GM21529 (cell line): ENCODE data around the gene TMC2.
A peak's percentile ranks its signal among the peaks of the same experiment; 100 is the strongest.

Experiments
- ATAC-seq: cut with Tn5 transposase; IDR thresholded peaks from one replicate; pipeline ENCODE4 v1.9.1; 2021; ENCODE audit not compliant: unreplicated experiment

The TMC2 gene

DNA sequence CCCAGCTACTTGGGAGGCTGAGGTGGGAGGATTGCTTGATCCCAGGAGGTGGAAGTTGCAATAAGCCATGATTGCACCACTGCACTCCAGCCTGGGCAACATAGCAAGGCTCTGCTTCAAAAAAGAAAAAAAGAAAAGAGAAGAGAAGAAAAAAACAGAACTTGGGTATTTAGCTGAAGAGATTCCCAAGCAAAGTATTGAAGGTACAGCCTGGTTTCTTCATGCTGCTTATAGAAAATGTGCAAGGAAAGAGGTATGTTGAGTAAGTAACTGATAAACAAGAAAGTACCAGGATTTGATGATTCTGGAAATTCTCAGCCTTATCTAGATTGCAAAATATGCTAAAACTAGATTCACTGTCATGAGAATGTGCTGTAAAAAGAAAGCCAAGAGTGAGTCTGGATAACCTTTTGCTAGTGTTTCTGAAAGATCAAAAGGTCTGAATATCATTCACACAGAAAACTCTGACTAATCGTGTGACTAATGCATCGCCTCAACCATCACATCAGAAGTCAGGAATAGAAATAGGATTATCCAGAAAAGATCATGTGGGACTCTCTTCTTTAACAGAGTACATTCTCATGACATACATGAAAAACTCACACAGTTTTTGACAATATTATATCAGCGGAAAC is 83.7 kb downstream of the TMC2 start:
- no peak for ATAC-seq

DNA sequence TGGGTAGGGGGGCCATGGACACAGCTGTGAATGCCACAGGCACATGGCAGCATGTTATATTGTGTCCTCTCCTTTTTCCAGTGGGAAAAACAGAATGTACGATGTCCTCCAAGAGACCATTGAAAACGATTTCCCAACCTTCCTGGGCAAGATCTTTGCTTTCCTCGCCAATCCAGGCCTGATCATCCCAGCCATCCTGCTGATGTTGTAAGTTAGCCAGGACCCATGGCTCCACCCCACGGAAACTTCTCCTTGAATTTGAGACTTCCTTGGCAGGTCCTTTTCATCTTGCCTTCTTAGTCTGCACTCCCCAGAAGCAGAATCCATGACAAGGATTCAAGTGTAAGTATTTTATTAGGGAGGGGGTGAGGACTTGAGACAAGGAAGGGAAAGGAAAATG is 87.8 kb downstream of the TMC2 start:
- ATAC-seq = no peak

DNA sequence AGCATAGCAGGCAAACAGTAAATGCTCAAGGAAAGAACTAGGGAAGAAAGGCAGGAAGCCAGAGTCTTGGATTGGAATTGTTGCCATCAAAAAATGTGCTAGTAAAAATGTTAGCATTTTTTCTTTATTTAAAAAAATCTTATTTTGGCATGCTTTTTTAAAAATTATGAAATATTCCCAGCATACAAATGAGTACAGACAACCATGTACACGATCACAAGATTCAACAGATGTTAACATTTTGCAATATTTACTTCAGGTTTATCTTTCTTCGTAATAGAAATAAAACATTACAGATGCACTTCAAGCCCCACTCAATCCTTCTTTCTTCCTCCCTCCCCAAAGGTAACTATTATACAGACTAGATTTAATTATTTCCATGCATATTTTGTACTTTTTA is 88.7 kb downstream of the TMC2 start:
- ATAC-seq = no peak

DNA sequence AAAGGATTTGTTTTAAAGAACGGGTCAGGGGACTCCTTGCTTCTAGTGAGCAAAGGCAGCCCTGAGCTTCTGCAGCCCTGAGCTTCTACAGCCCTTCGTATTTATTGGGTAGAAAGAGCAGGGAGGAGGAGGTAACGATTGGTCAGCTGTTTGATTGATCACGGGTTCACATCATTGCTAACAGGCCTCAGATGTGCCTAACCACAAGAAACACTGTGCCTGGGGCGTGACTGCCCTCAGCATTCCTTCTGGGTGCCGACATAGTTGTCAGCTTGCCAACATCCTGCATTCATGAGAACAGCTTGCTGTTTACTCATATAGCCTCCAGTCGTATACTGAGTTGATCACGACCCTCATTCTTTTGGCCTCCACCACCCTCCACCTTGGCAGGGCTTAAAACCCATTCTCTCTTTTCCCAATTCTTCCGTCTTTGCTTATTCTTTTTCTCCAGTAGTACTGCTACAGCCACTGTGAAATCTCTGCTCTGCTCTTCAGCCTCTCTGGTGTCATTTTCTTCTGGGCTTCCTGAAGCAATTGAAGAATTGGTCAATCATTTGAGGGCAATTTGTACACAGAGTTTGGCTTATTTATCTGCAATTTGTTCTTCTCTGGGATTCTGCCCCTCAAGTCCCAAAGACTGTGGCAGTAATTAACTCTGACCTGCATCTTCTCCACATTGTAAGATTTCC is 90.6 kb downstream of the TMC2 start:
- ATAC-seq = no peak

DNA sequence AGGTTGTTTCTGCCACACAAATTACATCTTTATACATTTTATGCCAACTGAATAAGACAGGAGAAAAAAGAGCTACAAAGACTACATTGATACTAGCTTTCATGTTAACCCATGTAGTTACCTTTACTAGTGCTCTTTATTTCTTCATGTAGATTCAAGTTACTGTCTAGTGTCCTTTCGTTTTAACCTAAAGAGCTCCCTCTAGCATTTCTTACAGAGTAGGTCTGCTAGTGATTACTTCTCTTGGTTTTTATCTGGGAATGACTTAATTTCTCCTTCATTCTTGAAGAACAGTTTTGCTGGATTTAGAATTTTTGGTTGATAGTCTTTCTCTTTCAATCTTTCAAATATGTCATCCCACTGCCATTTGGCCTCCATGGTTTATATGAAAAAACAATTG is 94.9 kb downstream of the TMC2 start:
- no peak for ATAC-seq

DNA sequence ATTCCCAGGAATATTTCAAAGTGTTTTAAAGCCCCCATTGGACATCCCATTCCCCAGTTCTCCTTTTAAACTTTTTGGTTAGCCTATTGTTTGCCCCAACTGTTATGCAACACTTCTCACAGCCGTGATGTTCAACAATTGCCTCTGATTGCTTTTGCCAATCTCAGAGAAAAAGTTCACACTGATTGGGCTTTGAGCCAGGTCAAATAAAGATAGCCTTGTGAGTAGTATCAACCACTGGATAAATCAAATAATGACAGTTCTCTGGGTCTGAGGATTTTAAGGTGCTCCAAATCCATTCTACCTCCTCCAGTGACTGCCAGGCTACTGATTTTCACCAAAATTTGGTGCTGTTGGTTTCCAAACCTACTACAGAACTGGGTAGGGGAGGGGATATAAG is 97.0 kb downstream of the TMC2 start:
- ATAC-seq = no peak

DNA sequence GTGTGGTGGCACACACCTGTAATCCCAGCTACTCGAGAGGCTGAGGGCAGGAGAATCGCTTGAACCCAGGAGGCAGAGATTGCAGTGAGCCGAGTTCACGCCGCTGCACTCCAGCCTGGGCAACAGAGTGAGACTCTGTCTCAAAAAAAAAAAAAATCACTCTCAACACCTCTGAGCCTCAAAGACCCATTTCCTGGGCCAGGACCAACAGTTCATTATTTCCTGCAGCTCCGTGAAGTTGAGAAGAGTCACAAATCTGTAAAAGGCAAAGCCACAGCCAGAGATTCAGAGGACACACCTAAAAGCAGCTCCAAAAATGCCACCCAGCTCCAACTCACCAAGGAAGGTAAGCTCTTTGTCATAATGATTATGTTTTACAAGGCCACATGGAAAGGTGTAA is 100.9 kb downstream of the TMC2 start:
- ATAC-seq = no peak

DNA sequence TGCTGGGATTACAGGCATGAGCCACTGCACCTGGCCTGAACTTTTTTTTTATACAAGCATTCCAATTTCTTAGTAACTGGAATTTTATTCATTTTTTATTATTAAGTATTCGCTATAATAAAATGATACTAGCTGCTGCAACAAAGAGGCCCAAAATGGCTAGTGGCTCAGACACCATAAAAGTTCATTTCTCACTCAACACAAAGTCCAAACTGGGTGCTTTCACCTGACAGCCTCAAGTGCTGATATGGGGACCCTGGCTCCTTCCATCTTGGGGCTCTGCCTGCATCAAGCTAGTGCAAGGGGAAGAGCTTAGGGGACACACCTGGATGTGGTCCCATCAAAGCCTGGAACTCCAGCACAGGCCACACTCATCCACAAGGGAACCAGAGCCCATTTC is 103.9 kb downstream of the TMC2 start:
- no peak for ATAC-seq

DNA sequence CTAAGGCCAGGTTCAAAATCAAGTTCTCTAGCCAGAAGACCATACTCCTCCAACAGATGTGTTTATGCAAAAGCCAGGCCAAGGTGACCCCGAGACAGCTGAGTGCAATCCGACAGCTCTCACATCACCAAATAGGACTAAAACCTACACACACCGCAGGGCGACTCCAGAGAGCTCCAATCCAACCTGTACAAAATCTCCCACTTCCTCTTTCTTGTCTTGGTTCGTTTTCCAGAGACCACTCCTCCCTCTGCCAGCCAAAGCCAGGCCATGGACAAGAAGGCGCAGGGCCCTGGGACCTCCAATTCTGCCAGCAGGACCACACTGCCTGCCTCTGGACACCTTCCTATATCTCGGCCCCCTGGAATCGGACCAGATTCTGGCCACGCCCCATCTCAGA is 104.5 kb downstream of the TMC2 start:
- ATAC-seq = no peak

DNA sequence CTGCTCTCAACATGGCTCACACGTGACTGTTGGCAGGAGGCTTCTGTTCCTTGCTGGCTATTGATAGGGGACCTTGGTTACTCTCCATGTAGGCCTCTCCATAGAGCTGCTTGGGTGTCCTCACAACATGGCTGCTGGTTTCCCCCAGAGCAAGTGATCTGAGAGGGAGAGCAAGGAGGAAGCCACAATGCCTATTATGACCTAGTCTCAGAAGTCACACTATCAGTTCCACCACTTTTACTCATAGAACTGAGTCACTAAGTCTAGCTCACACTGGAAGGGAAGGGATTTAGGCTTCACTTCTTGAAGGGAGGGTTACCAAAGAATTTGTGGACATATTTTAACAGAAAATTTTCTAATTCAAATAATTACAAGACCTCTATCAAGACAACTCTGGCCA is 107.3 kb downstream of the TMC2 start:
- no peak for ATAC-seq

DNA sequence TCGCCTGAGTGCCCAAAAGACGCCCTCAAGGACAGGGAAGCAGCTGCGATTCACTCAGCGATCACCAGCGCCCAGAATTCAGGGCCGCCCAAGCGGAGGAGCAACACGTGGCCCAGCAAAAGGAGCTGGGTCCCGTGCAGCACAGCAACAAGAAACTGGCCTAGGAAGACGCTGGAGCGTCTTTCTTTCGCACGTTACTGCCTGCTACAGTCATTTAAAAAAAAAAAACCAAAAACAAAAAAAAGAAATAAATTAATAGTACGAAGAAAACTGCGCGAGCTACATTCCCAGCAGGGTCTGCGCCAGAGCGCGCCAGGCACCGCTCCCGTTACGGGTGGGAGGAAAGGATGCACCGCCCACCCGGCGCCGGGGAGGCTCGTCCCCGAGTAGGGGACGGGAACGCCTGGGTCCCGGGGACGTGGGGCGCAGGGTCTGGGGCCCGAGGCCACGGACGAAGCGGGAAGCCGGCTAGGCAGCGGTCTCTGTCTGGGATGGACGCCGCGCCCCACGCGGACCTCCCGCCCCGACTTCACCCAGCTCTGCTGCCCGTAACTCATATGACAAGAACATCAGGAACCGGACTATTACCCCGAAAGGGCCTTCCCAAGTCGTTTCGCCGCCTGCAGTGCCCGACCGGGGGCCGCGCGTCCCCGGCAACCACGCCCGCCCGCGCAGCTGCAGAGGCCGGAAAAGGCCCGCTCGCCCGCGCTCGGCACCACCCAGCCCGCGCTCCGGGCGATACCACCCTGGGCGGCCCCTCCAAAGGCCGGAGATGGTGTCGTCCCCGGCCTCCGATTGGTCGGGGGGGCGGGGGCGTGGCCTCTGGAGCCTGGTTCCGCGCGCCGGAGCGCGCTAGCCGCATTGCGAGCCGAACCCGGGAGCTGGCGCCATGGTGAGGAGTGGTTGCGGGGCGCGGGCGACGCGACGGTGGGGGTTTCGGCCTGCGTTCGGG is 115.7 kb downstream of the TMC2 start, which contains the start of gene NOP56:
NOP56 (plus strand) TSS at position 861 of the 952 bp plus-strand sequence; CDS start at position 890, 29 bp downstream.
- ATAC-seq = peak; percentile 74

DNA sequence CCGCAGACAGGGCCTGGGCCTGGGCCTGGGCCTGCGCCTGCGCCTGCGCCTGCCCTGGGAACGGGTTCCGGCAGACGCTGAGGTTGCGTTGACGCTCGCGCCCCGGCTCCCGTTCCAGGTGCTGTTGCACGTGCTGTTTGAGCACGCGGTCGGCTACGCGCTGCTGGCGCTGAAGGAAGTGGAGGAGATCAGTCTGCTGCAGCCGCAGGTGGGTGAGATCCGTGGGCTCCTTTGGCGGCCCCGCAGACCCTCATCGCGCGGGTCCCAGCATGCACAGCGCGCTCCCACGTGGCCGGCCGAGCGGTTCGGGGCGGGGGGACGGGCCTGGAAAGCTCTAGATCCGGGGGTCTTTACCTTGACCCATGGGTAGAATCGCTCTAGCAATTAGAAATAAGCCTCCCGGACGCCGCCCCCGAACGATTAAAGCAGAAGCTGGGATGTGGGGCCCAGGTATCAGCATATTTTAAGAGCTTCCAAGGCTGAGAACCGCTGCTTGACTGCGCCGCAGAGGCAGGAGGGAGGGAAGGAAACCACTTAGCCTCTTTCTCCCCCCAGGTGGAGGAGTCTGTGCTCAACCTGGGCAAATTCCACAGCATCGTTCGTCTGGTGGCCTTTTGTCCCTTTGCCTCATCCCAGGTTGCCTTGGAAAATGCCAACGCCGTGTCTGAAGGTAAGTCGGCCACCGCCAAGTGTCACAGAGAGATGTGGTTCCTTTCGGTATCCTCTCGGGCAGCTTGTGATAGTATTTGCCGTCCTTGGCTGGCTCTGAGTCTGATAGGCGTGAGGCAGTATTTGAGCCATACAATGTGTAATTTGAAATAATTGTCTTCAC is 116.6 kb downstream of the TMC2 start:
- ATAC-seq = peak; percentile 47

DNA sequence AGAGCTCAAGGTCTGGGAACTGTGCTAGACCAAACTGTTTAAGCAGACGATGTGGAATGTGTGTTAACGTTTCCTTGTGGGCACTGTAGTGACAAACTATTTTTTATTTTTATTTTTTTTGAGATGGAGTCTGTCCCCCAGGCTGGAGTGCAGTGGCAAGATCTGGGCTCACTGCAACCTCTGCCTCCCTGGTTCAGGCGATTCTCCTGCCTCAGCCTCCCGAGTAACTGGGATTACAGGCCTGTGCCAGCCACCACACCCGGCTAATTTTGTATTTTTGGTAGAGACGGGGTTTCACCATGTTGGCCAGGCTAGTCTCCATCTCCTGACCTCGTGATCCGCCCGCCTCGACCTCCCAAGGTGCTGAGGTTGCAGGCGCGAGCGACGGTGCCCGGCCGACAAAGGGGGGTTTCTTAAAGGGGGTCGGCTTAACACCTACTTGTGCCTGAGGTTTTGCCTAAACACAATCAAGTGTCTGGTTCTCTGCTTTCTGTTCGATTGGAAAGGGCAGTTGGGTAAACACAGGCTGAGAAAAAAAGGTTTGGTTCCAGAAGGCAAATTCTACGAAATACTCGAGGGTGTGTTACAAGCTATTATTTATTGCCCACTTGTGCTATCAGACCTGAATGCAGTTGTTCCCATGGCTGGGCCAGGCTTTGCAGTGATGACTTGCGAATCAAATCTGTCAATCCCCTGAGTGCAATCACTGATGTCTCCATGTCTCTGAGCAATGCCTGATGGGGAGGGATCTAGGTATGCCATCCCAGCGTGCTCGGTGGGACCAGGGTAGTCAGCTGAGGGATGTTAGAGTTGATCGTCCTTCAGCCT is 117.4 kb downstream of the TMC2 start:
- no peak for ATAC-seq

DNA sequence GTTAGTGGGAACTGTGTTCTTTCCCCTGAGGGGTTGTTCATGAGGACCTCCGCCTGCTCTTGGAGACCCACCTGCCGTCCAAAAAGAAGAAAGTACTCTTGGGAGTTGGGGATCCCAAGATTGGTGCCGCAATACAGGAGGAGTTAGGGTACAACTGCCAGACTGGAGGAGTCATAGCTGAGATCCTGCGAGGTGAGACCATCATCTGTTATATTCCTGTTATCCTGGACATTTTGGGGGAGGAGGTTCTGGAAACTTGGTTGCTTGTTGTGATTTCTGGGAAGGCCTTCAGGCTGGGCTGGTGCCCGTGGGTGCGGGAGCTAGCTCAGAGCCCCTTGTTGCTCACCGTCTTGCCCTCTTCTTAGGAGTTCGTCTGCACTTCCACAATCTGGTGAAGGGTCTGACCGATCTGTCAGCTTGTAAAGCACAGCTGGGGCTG is 118.0 kb downstream of the TMC2 start:
- ATAC-seq = no peak

DNA sequence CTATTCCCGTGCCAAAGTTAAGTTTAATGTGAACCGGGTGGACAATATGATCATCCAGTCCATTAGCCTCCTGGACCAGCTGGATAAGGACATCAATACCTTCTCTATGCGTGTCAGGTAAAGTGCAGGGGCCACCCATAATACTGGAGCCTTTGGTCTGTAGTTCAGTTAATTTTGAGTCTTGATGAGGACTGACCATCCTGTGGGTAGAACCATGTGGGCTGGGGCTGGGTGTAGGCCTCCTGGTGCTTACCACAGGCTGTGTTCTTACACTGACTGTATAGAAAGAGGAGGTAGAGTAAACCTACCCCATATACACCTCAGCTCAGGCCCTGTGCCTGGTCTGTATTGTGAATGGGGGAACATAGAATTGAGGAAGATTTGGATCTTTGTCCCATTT is 118.5 kb downstream of the TMC2 start:
- ATAC-seq = no peak

DNA sequence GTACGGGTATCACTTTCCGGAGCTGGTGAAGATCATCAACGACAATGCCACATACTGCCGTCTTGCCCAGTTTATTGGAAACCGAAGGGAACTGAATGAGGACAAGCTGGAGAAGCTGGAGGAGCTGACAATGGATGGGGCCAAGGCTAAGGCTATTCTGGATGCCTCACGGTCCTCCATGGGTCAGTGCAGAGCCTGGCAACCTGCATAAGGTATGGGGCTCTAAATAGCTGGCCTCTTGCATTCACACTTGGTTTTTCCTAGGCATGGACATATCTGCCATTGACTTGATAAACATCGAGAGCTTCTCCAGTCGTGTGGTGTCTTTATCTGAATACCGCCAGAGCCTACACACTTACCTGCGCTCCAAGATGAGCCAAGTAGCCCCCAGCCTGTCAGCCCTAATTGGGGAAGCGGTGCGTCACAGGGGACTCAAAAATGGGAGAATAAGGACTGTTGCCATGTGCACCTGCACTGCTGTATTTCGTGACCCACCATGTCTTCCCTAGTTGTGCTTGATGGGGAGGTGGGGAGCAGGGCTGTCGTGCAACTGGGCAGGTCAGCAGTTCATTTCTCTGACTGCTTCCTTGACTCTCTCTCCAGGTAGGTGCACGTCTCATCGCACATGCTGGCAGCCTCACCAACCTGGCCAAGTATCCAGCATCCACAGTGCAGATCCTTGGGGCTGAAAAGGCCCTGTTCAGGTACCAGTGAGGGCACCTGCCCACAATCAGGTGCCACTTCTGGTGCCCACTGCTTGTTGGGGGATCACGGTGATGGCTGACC is 119.2 kb downstream of the TMC2 start:
- no peak for ATAC-seq

DNA sequence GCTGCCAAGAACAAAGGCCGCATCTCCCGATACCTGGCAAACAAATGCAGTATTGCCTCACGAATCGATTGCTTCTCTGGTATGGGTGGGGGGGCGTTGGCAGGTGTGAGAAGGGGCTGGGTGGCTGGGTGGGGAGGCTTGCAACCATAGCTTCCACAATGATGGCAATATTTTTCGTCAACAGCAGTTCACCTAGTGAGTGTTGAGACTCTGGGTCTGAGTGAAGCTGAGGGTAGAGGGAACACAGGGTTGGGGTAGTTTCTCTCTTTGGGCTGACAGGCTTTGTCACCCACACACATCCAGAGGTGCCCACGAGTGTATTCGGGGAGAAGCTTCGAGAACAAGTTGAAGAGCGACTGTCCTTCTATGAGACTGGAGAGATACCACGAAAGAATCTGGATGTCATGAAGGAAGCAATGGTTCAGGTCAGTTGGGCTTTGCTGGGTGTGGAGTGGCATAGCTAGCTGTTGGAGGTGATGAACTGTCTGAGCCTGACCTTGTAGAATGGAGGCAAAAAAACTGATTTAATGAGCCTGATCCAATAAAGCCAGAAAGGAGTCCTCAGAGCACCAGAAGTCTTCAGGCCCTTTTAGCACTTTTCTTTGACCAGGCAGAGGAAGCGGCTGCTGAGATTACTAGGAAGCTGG is 120.2 kb downstream of the TMC2 start:
- no peak for ATAC-seq

DNA sequence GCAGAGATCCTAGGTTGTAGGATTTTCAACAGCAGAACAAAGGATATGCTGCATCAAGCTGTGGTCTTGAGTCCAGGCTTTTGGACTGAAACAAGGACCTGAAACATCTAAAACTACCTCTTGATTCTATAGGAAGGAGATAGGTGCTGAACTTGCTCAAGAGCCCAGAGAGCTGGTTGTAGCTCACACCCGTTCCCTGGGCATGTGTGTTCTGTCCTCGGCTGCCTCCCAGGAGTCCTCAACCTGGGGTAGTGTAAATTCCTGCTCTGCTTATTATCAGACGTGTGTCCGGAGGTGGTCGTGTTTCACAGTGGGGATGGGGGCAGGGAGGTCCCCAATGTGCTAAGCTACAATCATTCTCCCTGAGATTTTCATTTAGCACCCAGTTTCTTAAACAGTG is 120.9 kb downstream of the TMC2 start:
- no peak for ATAC-seq

DNA sequence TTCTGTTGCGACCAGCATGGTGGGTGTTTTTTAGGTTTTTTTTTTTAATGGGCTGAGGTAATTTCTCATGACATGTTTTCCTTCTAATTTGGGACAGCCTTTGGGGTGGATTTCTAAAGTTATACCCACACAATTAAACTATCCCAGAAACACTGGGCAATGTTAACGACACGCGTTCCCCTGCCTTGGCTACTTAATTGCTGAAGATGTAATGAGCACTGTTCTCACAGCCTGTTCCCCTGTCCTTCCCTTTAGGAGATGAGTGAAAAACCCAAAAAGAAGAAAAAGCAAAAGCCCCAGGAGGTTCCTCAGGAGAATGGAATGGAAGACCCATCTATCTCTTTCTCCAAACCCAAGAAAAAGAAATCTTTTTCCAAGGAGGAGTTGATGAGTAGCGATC is 121.3 kb downstream of the TMC2 start:
- no peak for ATAC-seq
